NCI-H510A treated with DMSO at 0.1 percent for 48 hours (cell line): ENCODE measurements around the gene GH2.
A peak's percentile ranks its signal among the peaks of the same experiment; 100 is the strongest.
"Not testable (repeated sequence)": the region's sequence is repeated elsewhere in the genome, so short reads cannot be mapped to it uniquely, and the experiment has no call there.

Experiments
- DNase-seq: peaks from one replicate; lab custom pipeline; 2025; lab: John Stamatoyannopoulos, UW

The GH2 gene

GRCh38 chr17:63881935-63882601 lies at the start of gene GH2:
Gene GH2 (minus strand): TSS chr17:63881944. CDS start chr17:63881801, 143 bp downstream.
- DNase-seq: peak; percentile 45

- no peak for DNase-seq
Observed at GRCh38 chr17:63930951-63931575, 49.3 kb upstream of the GH2 start.

- DNase-seq: no peak
Observed at GRCh38 chr17:63929860-63930766, 48.4 kb upstream of the GH2 start.

GRCh38 chr17:63928966-63929695 lies 47.4 kb upstream of the GH2 start:
- DNase-seq: no peak

DNA sequence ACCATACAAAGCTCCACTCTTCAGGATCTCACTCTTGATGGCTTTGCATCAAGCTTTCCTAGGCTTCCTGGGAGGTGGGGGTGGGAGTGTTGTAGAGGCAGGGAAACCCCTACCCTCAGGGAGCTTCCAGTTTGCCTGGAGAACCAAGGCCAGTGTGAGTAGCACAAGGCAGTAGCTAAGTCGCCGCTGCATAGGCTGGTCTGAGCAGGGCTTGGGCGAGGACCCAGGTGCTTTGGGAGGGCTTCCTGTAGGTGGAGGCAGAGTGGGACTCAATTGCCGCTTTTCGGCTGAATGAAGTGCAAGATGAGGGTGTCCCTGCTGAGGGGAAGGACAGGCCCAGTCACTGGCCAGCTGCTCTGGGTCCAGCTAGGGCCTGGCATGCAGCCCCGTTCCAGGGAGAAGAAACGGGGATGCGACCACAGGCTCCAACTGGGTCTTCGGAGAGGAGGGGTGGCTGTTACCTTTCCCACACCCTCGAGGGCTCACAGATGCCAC lies 46.5 kb upstream of the GH2 start:
- DNase-seq: no peak

GRCh38 chr17:63927464-63928171 lies 45.9 kb upstream of the GH2 start:
- no peak for DNase-seq

DNA sequence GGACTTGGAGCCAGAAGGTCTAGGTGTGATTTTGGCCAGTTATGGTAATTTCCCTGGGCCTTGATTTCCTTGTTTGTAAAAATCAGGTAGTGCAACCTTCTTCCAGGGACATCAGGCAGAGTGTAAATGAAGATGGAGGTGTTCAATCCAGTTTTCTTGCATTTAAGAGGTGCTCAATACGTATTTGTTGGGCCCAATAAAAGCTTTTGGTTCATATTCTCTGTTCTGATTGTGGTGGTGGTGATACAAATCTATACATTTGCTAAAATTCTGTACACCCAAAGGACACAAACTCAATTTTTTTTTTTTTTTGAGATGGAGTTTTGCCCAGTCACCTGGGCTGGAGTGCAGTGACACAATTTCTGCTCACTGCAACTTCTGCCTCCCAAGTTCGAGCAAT lies 44.4 kb upstream of the GH2 start:
- no peak for DNase-seq

DNA sequence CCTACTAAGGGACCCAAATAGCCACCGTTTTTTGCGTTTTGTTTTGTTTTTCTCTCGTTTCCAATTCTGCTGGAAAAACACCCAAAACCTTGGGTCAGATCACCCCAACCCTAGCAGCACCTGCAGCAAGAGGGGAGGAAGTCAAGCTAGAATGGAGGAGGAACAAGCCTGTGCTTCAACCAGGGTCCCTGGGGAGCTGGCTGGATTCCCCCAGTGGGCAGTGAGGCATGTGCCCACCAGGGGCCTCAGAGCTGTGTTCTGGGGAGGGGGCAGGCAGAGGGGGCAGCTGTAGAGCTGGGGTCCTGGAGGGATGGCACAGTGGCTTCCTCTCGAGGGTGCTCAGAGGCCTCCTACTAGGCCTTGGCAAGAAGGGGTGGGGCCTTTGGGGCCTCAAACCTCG lies 43.9 kb upstream of the GH2 start:
- DNase-seq: no peak

DNA sequence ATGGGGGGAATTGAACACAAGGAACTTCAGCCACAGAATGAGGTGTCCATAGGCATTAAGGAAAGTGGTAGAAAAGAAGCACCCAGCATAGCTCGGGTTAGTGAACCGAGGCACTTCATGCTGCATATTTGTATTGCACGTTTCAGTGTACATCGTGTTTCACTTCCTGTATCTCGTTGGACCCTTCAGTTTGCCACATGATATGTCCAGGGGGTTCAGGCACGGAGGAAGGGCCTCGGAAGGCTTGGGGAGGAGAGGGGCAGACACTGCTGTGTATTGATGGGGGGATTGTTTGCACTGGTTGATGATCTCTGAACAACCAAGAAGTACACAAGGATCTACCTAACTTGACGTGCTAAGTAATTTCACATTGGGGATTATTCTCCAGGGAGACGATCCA lies 40.7 kb upstream of the GH2 start:
- not testable (repeated sequence) for DNase-seq

GRCh38 chr17:63920779-63921178 lies 39.0 kb upstream of the GH2 start:
- not testable (repeated sequence) for DNase-seq

GRCh38 chr17:63920050-63920449 lies 38.3 kb upstream of the GH2 start:
- not testable (repeated sequence) for DNase-seq

- peak; percentile 68 for DNase-seq
Observed at GRCh38 chr17:63919311-63919723, 37.6 kb upstream of the GH2 start.

GRCh38 chr17:63918789-63919305 lies 37.1 kb upstream of the GH2 start, which contains the start of gene GH1:
Gene GH1 (minus strand): TSS chr17:63918839. CDS start chr17:63918776, 63 bp downstream.
- not testable (repeated sequence) for DNase-seq

DNA sequence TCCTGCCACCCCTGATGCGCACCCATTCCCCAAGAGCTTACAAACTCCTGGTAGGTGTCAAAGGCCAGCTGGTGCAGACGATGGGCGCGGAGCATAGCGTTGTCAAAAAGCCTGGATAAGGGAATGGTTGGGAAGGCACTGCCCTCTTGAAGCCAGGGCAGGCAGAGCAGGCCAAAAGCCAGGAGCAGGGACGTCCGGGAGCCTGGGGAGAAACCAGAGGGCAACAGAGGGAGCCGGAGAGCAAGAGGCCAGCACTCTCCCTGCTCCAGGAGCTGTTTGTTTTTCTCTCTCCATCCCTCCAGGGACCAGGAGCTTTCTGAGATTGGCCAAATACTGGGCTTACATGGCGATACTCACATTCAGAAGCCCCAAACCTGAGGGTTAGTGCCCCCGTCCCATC lies 36.6 kb upstream of the GH2 start:
- DNase-seq: no peak

- no peak for DNase-seq
Observed at GRCh38 chr17:63917646-63918045, 35.9 kb upstream of the GH2 start.

DNA sequence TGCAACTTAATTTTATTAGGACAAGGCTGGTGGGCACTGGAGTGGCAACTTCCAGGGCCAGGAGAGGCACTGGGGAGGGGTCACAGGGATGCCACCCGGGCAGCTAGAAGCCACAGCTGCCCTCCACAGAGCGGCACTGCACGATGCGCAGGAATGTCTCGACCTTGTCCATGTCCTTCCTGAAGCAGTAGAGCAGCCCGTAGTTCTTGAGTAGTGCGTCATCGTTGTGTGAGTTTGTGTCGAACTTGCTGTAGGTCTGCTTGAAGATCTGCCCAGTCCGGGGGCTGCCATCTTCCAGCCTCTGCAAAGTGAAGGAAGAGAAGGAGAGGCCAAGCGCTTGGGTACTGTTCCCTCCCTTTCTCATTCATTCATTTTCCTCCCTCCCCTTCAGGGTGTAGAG lies 35.5 kb upstream of the GH2 start:
- not testable (repeated sequence) for DNase-seq

GRCh38 chr17:63916566-63917185 lies 34.9 kb upstream of the GH2 start:
- DNase-seq: no peak

DNA sequence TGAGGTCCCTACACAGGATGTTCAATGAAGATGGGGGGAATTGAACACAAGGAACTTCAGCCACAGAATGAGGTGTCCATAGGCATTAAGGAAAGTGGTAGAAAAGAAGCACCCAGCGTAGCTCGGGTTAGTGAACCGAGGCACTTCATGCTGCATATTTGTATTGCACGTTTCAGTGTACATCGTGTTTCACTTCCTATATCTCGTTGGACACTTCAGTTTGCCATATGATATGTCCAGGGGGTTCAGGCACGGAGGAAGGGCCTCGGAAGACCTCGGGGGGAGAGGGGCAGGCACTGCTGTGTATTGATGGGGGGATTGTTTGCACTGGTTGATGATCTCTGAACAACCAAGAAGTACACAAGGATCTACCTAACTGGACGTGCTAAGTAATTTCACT lies 34.0 kb upstream of the GH2 start:
- DNase-seq: not testable (repeated sequence)

DNA sequence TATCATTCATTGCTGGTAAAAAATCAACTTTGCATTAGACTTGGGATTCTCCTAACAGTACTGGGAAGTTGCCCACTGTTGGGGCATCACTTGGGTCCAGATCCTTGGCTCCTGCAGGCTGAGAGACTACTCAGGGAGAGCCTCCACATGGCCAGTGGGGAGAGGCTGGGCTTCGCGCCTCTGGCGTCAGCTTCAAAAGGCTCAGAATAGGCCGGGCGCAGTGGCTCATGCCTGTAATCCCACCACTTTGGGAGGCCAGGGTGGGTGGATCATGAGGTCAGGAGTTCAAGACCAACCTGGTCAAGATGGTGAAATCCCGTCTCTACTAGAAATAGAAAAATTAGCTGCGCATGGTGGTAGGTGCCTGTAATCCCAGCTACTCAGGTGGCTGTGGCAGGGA lies 32.7 kb upstream of the GH2 start:
- no peak for DNase-seq

GRCh38 chr17:63911657-63912100 lies 29.9 kb upstream of the GH2 start:
- DNase-seq: peak; percentile 50
